CD4-positive, alpha-beta T cell treated with Interleukin-15 for 1 hour (primary cell): ENCODE measurements around the gene MUC15.

Experiments used
- DNase-seq: peaks from one replicate; pipeline ENCODE4 v3.0.0-alpha.2; 2020

MUC15 gene

DNA sequence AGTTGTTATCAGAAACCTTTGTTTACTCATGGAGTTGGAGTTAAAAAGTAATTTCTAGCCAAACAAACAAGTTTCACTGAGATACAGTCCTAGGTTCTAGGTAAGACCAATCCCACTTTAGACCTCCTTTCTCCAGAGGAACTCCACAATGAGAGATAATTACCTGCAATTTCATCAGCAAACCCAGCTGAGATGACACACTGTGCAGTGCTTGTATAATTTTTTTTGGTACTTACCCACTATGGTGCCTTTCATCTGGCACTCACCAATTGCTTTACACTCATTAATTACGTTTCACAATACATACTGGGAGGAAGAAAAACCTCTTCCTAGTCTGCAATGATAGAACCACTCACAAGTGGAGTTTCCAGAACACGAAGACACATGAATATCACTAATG is 1.8 kb upstream of the MUC15 start:
- no peak for DNase-seq

DNA sequence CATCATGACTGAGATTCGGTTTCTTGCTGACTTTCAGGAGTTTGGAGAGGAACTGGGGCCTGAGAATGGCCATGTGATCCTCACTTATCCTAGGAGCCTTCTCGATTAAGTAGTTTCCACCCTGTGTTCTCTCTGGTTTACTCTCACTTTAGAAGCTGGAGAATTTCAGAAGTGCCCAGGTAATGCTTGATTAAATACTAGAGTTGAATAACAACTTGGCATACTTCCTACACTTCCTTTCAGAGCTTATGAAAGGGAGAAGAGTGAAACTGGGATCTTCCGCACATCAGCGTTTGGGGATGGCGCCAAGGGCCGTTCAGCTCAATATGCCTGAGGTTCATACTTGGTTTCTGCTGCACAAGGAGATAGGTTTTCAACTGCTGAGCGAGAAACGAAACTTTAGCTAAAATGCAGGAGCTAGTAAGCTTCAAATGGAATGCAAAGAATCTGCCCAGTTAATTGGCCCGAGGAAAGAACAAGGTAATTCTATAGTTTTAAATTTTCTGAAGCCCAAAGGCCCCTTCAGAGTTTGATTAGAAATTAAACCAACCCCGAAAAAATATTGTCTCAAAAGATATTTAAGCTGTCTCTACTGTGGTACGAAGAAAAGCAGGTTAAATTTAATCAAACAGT is 823 bp upstream of the MUC15 start:
- DNase-seq, result no peak

DNA sequence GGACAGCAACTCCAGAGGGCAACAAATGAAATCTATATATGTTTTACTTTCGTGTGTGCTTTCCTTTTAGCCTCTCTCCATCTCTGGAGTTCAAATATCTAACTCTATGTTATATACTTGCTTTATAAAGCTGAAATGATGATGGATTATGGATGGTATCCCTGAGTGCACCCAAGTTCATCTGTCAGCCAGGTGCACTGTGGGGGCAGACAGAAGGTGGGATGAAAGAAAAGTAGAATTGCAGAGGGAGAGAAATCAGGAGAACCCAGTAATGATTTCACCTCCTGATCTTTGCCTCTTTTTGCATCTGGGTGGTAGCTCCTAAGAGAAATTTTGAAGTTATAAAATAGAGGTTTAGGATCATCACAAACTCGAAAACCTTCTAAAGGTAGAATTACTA is 2.4 kb downstream of the MUC15 start:
- DNase-seq, result no peak

DNA sequence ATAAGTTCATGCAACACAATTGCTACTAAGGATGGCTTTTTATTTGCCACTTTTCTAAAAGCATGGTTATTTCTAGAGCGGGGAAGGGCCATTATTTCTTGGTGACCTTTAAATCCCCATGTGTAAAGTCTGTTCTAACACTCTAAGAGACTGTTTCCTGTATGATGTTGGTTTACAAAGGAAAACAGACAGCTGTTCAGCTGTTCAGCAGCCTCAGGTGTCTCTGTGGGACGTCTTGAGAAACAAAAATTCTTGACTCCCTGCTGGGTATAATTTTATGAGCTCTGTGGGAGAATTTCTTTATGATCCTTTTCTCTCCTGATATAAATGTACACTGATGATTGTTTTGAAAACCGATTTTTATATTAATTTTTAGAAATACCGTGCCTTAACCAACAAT is 13.9 kb downstream of the MUC15 start:
- no peak for DNase-seq

DNA sequence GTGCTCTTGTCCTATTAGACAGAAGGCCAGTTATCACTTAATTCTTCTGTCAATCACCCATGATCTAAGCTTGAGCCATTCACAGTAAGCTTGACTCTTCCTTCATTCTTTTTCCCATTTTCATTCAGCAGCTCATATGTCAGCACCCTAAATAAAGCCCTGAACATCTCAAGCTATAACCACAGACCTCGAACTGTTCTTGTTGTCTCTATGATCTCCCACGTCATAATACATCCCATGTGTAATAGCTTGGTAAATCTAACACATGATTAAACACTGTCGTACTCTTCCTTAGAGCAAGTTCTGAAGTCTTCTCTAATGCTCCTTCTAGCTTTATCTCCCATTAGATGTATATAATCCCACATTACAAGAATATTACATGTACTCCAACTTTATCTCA is 14.4 kb downstream of the MUC15 start:
- DNase-seq, result no peak

DNA sequence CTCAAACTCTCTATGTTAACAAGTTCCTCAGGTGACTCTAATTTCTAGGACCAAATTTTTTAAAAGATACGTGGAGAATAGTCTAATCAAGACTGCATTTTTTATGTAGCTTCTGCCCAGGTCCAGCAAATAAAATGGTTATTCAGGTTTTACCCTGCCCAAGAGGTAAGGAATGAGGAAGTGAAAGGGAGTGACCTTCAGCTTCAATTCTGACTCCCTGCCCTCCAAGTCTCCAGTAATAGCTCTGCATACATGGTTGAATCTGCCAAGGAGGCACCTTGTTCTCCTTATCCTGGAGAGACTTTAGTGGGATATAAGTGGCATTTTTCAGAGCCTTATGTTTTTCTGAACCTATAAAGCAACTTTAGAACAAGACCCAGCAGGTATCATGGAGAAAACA is 15.5 kb downstream of the MUC15 start:
- DNase-seq, result no peak

DNA sequence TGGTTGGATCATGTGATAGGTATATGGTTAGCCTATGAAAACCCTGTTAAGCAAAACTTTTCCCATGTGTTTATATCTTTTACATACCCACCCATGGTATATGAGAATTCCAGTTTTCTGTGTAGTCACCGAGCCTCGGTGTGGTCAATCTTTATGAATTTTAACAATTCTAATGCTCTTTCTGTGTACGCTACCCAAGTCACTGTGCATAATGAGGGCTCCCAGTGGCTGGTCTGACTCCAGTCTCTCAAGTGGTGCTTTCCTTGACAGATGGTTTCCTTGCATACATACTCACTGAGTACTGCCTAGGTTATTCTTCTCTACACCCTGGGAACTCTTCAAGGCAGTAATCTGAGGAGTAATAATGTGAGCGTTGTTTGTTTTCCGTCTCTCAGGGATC is 17.6 kb downstream of the MUC15 start:
- no peak for DNase-seq

DNA sequence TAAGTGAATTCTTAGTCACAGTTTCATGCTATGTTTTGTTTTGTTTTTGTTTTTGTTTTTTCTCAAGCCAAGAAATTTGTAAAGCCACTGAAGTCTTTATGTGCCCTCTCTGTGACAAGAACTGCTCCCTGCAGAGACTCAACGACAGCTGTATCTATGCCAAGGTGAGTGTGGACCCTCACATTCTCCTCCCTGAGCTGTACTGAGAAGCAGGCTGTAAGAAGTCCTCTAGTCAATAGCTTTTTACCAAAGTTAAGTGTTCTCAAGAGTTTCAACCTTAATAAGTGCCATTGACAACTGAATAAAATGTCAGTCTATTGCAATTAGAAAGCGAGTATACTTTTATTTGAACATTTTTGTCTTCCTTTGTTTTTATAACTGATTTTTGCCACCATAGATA is 18.9 kb downstream of the MUC15 start:
- no peak for DNase-seq

DNA sequence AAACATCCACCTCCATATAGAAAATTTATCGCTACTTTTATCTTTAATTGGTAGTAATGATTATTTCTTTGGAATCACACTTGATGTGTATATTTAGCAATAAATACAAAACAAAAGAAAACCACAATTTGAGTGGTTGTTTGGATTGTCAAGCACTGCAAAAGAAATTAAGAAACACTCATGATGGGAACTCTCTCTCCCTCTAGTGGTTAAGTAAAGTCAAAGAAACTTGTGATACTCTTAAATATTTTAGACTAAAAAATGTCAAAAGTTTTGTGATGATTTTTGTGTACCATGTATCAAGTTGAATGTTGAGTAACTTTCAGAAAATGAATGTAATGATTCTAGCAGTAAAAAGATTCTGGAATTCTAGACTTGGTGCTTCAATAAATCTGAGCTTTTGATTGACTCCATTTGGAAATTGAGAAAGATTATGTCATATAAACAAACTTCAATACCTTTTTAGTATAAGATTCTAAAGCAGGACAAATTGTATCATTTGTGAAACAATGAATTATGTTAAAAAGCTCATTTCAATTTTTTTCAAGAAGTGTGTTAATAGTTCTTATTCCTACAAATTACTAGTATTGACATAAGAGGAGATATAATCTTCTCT is 20.8 kb downstream of the MUC15 start:
- no peak for DNase-seq

DNA sequence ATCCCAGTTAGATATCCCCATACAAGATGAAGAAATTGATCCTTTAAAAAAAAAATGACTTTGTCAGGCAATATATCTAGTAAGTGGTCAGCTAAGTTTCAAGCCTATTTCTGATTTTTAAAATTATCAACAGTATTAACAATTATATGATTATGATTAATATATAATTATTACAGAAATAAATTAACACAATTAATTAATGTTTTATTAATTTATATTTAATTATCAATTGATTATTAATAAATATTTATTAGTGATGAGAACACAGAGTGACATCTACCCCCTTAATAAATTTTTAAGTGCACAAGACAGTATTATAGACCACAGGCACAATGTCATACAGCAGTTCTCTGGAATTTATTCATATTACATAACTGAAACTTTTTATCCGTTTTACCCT is 22.0 kb downstream of the MUC15 start:
- DNase-seq, result no peak

DNA sequence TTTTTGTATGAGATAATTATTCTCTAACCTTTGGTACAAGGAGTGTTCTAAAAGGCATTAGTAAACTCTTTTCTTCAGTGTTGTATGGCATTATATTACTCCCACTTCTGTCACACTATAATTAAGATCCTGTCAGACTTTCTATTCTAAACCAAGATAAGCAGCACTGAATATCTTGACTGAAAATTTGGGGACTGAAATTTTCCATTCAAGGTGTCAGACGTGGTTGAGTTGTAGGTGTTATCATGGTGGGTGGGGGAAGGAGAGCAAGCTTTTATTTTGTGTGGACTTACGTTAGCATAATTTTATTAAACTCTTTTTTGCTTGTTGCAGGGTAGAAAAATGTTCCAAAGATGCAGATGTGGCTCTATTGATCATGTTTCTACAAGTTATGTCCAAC is 22.9 kb downstream of the MUC15 start:
- no peak for DNase-seq

DNA sequence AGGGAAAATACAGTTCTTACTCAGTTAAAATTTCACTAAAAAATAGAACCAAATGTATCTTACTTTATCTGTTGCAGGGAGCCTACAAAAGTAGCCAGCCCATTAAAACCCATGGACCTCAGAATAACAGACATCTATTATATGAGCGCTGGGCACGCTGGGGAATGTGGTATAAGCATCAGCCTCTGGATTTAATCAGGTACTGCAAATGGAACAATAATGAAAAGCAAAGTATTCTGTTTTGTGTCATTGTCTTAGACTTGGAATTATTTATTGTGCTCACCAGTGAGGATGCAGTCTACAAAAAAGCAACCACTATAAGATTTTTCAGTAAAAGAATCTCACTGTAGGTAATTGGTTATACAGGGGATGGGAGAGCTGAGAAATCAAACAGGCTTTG is 30.2 kb downstream of the MUC15 start:
- no peak for DNase-seq

DNA sequence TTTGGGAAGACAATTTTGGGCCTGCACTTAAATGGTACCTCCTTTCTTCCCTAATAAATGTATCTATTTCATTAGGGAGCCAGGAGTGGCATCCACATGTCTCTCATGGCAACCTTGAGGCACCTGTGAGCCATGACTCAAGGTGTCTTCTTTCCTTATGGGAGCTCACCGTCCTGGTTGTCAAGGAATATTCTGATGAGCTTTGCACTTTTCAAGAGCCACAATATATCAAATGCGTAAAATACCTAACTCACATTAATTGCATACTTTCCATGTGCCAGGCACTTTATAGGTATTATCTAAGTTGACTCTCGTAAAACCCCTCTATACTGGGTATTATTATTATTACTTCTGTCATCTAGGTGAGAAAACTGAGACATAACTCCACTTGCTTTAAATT is 32.5 kb downstream of the MUC15 start:
- no peak for DNase-seq

DNA sequence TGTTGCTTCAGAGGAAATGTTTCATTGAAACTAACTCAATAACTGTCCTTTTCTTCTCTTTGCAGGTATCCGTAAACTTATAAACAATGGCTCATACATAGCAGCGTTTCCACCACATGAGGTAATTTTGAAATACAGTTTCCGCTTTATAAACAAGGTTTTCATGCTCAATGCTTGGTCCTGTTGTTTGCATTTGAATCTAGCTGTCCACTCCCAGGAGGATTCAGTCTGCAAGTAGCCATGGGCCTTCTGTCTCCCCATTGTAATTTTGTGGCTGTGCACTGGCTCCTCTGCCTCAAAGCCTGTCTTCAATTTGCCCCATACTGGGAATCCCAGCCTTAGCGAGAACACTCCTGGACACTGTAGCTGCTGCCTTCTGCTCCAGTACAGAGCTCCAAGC is 34.7 kb downstream of the MUC15 start:
- DNase-seq, result no peak

DNA sequence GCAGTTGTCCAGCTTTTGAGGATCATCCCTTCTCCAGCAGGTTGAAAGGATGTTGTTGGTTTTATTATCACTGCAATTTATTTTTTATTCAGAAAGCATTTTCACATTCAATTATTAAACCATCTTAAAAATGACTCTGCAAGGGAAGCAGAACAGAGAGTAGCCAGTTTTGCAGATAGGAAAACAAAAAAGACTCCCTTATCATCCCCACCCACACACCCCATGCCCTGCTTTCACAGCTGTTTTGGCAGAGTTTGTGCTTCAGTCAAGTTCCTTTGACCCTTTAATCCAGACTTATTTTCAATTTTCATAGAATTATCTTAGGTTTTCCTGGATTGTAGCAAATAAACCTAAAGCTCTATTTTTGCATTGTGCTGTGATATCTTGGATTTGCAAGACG is 44.4 kb downstream of the MUC15 start:
- DNase-seq, result no peak

DNA sequence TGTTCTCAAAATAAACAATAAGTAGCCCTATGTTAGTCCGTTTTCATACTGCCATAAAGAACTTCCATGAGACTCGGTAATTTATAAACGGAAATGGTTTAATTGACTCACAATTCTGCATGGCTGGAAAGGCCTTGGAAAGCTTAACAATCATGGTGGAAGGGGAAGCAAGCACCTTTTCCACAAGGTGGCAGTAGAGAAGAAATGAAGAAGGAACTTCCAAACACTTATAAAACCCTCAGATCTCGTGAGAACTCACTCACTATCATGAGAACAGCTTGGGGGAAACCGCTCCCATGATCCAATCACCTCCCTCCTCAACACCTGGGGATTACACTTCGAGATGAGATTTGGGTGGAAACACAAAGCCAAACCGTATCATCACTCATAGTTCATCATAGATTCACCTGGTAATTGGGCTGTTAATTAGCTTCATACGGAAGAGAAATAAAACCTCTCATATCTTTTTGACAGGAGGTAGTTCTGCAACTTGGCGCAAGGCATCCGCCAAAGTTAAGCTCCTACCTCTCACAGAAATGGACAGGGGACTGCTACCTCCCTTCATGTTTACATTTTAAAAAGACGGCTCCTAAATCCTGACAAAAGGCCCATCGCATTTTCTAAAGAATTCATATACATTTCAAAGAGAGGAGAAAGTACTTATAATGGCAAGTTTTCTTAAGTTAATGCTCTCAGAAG is 49.0 kb downstream of the MUC15 start:
- no peak for DNase-seq

DNA sequence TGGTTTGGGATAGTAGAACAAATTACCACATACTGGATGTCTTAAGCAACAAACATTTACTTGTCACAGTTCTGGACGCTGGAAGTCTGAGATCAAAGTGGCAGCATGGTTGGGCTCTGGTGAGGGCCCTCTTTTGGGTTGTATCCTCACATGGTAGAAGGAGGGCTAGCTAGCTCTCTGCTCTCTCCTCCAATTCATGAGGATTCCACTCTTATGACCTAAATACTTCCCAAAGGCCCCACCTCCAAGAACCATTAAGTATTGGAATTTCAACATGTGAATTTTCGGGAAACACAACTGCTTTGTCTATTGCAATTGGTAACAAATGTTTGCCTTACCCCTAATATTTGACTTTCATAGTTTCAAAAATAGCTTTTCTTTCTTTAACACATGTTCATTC is 52.6 kb downstream of the MUC15 start:
- no peak for DNase-seq

DNA sequence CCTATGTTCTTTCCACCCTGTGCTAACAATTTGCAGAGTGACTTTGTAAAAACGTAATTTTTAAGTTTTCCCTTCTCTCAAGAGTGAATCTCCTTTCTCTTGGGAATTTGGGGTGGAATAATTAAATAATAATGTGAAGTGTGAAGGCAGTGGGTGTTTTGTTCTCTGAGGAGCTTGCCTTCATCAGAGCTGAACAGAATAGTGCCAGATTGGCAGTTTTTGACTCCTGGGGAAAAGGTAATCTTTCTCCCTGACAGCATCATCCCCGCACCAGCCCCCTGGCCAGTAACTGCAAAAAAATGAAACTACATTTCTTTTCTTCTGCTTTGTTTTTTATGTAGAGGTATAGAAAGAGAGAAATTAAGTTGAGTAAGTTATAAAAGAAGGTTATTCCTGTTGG is 59.9 kb downstream of the MUC15 start:
- no peak for DNase-seq

DNA sequence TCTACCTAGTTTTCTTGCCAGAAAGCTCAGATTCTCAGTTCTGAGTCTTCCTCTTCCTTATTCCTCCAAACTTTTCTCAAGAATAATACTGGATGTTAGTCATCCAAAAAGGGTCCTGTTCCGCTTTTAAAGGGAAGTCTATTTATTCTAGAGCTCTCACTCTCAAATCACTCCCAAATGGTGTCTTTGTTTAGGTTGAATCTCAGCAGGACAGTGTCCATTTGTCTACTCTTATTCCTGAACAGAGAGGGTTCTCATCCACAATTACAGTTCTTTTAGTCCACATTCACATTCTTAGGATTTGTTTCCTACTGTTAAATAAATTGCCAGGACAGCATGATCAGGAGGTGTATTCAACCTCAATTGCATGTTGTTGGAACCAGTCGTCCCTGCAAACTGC is 61.3 kb downstream of the MUC15 start:
- DNase-seq, result no peak

DNA sequence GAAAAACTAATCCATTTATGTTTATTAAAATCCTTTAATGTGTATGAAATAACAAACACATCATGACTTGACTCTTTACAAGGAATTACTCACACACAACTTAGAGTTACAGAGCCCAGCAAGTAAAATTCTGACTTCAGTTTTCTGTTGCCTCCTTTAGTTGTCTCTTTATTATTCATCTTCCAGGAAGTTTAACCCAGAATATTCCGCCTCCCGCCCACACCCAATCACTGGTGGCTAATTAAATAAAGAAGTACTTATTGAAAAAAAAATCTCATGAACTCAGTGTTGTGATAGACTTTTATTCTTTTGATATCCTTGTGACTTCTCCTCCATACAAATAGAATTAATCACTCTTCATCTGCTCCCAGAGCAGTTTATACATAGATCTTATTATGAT is 61.9 kb downstream of the MUC15 start:
- DNase-seq, result no peak
